ENCODE results near the gene MKX.

DNA sequence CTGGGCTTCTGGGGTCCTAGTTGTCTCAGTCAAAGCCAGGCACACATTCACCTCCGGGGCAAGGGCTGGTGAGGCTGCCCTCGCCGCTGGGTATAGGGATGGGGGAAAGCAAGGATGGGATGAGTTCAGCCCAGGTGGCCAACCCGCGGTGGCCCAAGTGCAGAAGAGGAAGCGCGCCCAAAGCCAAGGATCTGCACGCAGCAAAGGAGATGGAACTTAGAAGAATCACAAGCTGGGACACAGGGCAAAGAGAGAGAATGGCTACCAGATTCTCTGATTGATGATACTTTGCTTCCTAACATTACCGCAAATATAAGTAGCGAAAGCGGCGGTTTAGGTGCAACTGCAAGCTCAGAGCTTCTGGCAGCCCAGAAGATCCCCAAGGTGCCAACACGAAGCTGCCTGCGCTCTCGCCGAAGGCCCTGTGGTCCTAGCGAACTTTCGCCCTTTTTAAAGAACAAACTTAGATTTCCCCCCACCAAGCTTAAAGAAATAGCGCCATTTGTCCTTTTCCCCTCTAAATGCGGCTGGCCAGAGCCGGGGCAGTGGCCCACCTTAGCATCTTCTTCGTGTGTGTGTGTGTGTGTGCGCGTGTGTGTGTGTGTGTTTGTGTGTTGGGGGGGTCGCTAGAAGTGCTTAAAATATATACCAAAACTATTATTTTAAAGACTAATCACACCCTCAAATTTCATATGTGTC, 927 bp upstream of the MKX start:
- TF ChIP-seq POLR2A (IDR thresholded peaks at IDR 0.05) (no peak), POLR2AphosphoS5 (IDR thresholded peaks at IDR 0.05; ENCODE audit: insufficient read depth in 1 of 2, low read depth in 1 of 2) (no peak)
- TF ChIP-seq, protein P1, sequence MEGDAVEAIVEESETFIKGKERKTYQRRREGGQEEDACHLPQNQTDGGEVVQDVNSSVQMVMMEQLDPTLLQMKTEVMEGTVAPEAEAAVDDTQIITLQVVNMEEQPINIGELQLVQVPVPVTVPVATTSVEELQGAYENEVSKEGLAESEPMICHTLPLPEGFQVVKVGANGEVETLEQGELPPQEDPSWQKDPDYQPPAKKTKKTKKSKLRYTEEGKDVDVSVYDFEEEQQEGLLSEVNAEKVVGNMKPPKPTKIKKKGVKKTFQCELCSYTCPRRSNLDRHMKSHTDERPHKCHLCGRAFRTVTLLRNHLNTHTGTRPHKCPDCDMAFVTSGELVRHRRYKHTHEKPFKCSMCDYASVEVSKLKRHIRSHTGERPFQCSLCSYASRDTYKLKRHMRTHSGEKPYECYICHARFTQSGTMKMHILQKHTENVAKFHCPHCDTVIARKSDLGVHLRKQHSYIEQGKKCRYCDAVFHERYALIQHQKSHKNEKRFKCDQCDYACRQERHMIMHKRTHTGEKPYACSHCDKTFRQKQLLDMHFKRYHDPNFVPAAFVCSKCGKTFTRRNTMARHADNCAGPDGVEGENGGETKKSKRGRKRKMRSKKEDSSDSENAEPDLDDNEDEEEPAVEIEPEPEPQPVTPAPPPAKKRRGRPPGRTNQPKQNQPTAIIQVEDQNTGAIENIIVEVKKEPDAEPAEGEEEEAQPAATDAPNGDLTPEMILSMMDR (IDR thresholded peaks at IDR 0.05): no peak
